ENCODE data around the gene ACR.

The ACR gene

GRCh38 chr22:50737728-50738648 is at the start of gene ACR:
TSS of gene ACR (plus strand) at chr22:50738204. CDS start at chr22:50738236, 32 bp downstream.
- H3K4me1 ChIP-seq (ENCODE audit: control insufficient read depth, insufficient read depth, low read length, unreplicated experiment) = no peaks in the 10 kb centered on the region
- no peaks in the 10 kb centered on the region for H3K36me3 ChIP-seq (ENCODE audit: insufficient read depth, low read length)
- no peak within 1 kb of the TSS for H2AFZ ChIP-seq (ENCODE audit: low read length, unreplicated experiment)
- no peak within 1 kb of the TSS for H3K4me3 ChIP-seq (ENCODE audit: low read depth, low read length)
- H3K27ac ChIP-seq (ENCODE audit: low read depth, low read length) = no peak within 1 kb of the TSS
- H3K79me2 ChIP-seq (ENCODE audit: control insufficient read depth, insufficient read depth, low read length, unreplicated experiment) = no peaks in the 10 kb centered on the region
- H3K27me3 ChIP-seq (ENCODE audit: insufficient read depth, low read length) = no peaks in the 10 kb centered on the region

DNA sequence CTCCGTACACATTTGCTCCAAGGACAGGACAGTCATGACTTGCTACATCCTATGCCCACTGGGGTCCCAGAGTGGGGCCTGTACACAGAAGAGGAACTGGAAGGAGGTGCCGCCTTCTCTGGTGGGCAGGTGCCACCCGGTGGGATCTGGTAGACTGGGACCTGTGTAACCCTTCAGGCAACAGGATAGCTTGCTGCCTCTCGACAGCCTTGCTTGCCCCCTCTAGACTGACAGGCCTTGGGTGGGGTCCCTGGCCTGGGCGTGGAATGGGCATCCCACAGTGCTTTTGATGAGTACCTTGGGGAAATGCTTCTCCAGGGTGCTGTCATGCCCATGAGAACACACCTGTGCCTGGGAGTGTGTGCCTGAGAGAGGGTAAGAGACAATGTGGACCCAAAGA is 49.6 kb upstream of the ACR start:
- no peak overlapping the region for H2AFZ ChIP-seq (ENCODE audit: low read length, unreplicated experiment)
- H3K4me1 ChIP-seq (ENCODE audit: control insufficient read depth, insufficient read depth, low read length, unreplicated experiment) = no peaks in the 10 kb centered on the region
- H3K36me3 ChIP-seq (ENCODE audit: insufficient read depth, low read length) = no peaks in the 10 kb centered on the region
- H3K27ac ChIP-seq (ENCODE audit: low read depth, low read length) = no peak overlapping the region
- no peaks in the 10 kb centered on the region for H3K27me3 ChIP-seq (ENCODE audit: insufficient read depth, low read length)
- no peaks in the 10 kb centered on the region for H3K79me2 ChIP-seq (ENCODE audit: control insufficient read depth, insufficient read depth, low read length, unreplicated experiment)
- no peak overlapping the region for H3K4me3 ChIP-seq (ENCODE audit: low read depth, low read length)

DNA sequence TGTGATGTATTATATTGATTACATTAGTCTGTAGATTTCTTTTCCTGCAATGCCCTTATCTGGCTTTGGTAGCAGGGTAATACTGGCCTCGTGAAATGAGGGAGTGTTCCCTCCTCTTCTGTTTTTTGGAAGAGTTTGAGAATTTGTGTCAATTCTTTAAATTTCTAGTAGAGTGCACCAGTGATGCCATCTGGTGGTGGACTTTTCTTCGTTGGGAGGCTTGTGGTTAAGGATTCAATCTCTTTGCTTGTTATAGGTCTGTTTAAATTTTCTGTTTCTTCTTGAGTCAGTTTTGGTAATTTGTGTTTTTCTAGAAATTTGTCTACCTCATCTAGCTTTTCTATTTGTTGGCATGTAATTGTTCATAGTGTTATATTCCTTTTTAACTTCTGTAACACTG is 46.5 kb upstream of the ACR start:
- H3K79me2 ChIP-seq (ENCODE audit: control insufficient read depth, insufficient read depth, low read length, unreplicated experiment) = no peaks in the 10 kb centered on the region
- no peak overlapping the region for H3K27ac ChIP-seq (ENCODE audit: low read depth, low read length)

GRCh38 chr22:50693462-50693861 is 44.5 kb upstream of the ACR start:
- H3K36me3 ChIP-seq (ENCODE audit: insufficient read depth, low read length) = no peaks in the 10 kb centered on the region
- no peak overlapping the region for H2AFZ ChIP-seq (ENCODE audit: low read length, unreplicated experiment)
- no peak overlapping the region for H3K4me3 ChIP-seq (ENCODE audit: low read depth, low read length)
- H3K79me2 ChIP-seq (ENCODE audit: control insufficient read depth, insufficient read depth, low read length, unreplicated experiment) = no peaks in the 10 kb centered on the region
- no peaks in the 10 kb centered on the region for H3K27me3 ChIP-seq (ENCODE audit: insufficient read depth, low read length)
- no peaks in the 10 kb centered on the region for H3K4me1 ChIP-seq (ENCODE audit: control insufficient read depth, insufficient read depth, low read length, unreplicated experiment)
- H3K27ac ChIP-seq (ENCODE audit: low read depth, low read length) = no peak overlapping the region

More for the DNA sequence above, 46.5 kb upstream of the ACR start:
- Histone ChIP-seq H3K4me1 (ENCODE audit: control insufficient read depth, insufficient read depth, low read length, unreplicated experiment) (no peaks in the 10 kb centered on the region), H3K27me3 (ENCODE audit: insufficient read depth, low read length) (no peaks in the 10 kb centered on the region), H3K4me3 (ENCODE audit: low read depth, low read length) (no peak overlapping the region), H2AFZ (ENCODE audit: low read length, unreplicated experiment) (no peak overlapping the region), H3K36me3 (ENCODE audit: insufficient read depth, low read length) (no peaks in the 10 kb centered on the region)

DNA sequence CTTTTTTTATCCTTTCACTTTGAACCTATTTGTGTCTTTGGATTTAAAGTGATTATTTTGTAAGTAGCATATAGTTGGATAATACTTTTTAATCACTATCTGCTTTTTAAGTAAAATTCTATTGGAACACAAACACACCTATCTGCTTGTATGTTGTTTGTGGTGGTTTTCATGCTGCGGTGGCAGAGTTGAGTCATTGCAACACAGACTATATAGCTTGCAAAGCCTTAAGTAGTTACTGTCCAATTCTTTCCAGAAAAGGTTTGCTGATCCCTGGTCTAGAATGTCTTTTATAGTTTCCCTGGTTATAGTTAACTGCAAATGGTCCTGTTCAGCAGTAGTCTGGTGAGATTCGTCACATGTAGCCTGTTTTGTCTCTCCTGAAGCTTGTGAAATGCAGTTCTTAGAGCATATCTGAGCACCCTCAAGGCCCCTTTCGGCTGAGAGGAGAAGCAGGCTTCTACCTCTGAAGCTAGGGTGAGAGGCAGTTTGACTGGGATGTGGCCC is 43.9 kb upstream of the ACR start:
- H3K4me1 ChIP-seq (ENCODE audit: control insufficient read depth, insufficient read depth, low read length, unreplicated experiment) = no peaks in the 10 kb centered on the region
- H2AFZ ChIP-seq (ENCODE audit: low read length, unreplicated experiment) = no peak overlapping the region
- H3K27ac ChIP-seq (ENCODE audit: low read depth, low read length) = no peak overlapping the region
- H3K27me3 ChIP-seq (ENCODE audit: insufficient read depth, low read length) = no peaks in the 10 kb centered on the region
- no peaks in the 10 kb centered on the region for H3K36me3 ChIP-seq (ENCODE audit: insufficient read depth, low read length)
- H3K79me2 ChIP-seq (ENCODE audit: control insufficient read depth, insufficient read depth, low read length, unreplicated experiment) = no peaks in the 10 kb centered on the region
- H3K4me3 ChIP-seq (ENCODE audit: low read depth, low read length) = no peak overlapping the region

DNA sequence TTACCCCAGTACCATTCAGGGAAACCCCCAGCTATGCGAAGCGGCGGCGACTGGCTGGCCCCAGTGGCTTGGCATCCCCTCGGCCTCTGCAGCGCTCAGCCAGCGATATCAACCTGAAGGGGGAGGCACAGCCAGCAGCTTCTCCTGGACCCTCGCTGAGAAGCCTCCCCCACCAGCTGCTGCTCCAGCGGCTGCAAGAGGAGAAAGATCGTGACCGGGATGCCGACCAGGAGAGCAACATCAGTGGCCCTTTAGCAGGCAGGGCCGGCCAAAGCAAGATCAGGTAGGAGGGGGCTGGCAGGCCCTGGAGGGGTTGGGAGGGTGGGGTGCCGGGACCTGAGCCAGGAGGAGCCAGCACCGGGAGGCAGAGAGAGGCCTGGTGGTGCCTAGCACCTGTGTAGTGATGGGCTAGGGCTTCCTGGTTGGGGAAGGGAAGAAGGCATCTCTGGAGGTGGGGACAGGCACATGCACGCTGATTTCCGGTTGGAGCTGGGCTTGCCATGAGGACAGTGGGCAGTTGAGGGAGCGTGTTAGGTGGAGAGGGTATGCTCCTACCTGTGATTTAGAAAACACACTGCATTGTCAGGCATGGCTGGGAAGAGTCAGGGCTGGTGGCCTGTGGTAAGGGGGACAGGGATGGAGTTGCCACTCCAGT is 43.1 kb upstream of the ACR start:
- H3K4me3 ChIP-seq (ENCODE audit: low read depth, low read length) = no peak overlapping the region
- H3K4me1 ChIP-seq (ENCODE audit: control insufficient read depth, insufficient read depth, low read length, unreplicated experiment) = no peaks in the 10 kb centered on the region
- H2AFZ ChIP-seq (ENCODE audit: low read length, unreplicated experiment) = no peak overlapping the region
- H3K79me2 ChIP-seq (ENCODE audit: control insufficient read depth, insufficient read depth, low read length, unreplicated experiment) = no peaks in the 10 kb centered on the region
- no peak overlapping the region for H3K27ac ChIP-seq (ENCODE audit: low read depth, low read length)
- H3K27me3 ChIP-seq (ENCODE audit: insufficient read depth, low read length) = no peaks in the 10 kb centered on the region
- no peaks in the 10 kb centered on the region for H3K36me3 ChIP-seq (ENCODE audit: insufficient read depth, low read length)

- Histone ChIP-seq H3K4me3 (ENCODE audit: low read depth, low read length) (no peak overlapping the region), H3K79me2 (ENCODE audit: control insufficient read depth, insufficient read depth, low read length, unreplicated experiment) (no peaks in the 10 kb centered on the region), H3K27ac (ENCODE audit: low read depth, low read length) (no peak overlapping the region)
Observed at GRCh38 chr22:50695421-50696250, 42.4 kb upstream of the ACR start.

GRCh38 chr22:50696251-50696798 is 41.7 kb upstream of the ACR start:
- Histone ChIP-seq H3K27me3 (ENCODE audit: insufficient read depth, low read length) (no peaks in the 10 kb centered on the region), H3K4me1 (ENCODE audit: control insufficient read depth, insufficient read depth, low read length, unreplicated experiment) (peaks cover 3% of the 10 kb centered on the region), H3K4me3 (ENCODE audit: low read depth, low read length) (no peak overlapping the region), H3K36me3 (ENCODE audit: insufficient read depth, low read length) (no peaks in the 10 kb centered on the region), H3K27ac (ENCODE audit: low read depth, low read length) (no peak overlapping the region), H2AFZ (ENCODE audit: low read length, unreplicated experiment) (no peak overlapping the region), H3K79me2 (ENCODE audit: control insufficient read depth, insufficient read depth, low read length, unreplicated experiment) (no peaks in the 10 kb centered on the region)

More at GRCh38 chr22:50695421-50696250, 42.4 kb upstream of the ACR start:
- Histone ChIP-seq H3K27me3 (ENCODE audit: insufficient read depth, low read length) (no peaks in the 10 kb centered on the region), H2AFZ (ENCODE audit: low read length, unreplicated experiment) (no peak overlapping the region), H3K36me3 (ENCODE audit: insufficient read depth, low read length) (no peaks in the 10 kb centered on the region), H3K4me1 (ENCODE audit: control insufficient read depth, insufficient read depth, low read length, unreplicated experiment) (peaks cover 3% of the 10 kb centered on the region)

- Histone ChIP-seq H3K36me3 (ENCODE audit: insufficient read depth, low read length) (no peaks in the 10 kb centered on the region), H3K4me3 (ENCODE audit: low read depth, low read length) (peak overlapping the region; percentile 23; the same call in 1 of the 2 replicates), H3K27me3 (ENCODE audit: insufficient read depth, low read length) (no peaks in the 10 kb centered on the region), H3K4me1 (ENCODE audit: control insufficient read depth, insufficient read depth, low read length, unreplicated experiment) (peaks cover 3% of the 10 kb centered on the region), H2AFZ (ENCODE audit: low read length, unreplicated experiment) (no peak overlapping the region), H3K79me2 (ENCODE audit: control insufficient read depth, insufficient read depth, low read length, unreplicated experiment) (no peaks in the 10 kb centered on the region), H3K27ac (ENCODE audit: low read depth, low read length) (peak overlapping the region; percentile 32; the same call in 1 of the 2 replicates)
Observed at GRCh38 chr22:50696799-50697561, 41.0 kb upstream of the ACR start.
